Stimulated activated CD8-positive, alpha-beta memory T cell treated with anti-CD3 and anti-CD28 coated beads, Interleukin-12 subunit alpha, Interleukin-12 subunit beta, amount 100 ng/mL, for 4 hours (primary cell): ENCODE data around the gene SF3B1.

Experiments
- DNase-seq: peaks from one replicate; pipeline ENCODE4 v3.0.0-alpha.2; 2020; ENCODE audit warnings: low read depth

SF3B1 gene

DNA sequence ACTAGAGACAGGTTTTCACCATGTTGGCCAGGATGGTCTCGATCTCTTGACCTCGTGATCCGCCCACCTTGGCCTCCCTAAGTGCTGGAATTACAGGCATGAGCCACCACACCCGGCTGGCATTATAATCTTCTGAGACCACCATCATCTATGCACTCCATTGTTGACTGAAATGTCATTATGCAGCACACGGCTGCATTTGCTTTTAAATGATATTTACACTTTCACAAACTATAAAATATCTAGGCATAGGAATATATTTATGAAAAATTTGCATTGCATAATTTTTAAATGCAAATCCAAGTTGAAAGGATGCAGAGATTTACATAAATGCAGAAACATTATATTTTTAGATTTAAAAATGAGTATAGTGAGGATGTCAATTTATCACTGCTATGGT is 94.2 kb downstream of the SF3B1 start:
- DNase-seq: no peak
